DMS79 treated with DMSO at 0.1 percent for 48 hours (cell line): ENCODE data around the gene SIRT3.
"Not testable (repeated sequence)": the region's sequence is repeated elsewhere in the genome, so short reads cannot be mapped to it uniquely, and the experiment has no call there.

Experiments
- DNase-seq: peaks from one replicate; lab custom pipeline; 2025; lab: John Stamatoyannopoulos, UW

The SIRT3 gene

GRCh38 chr11:203056-203944, 32.8 kb downstream of the SIRT3 start:
- DNase-seq: no peak

DNA sequence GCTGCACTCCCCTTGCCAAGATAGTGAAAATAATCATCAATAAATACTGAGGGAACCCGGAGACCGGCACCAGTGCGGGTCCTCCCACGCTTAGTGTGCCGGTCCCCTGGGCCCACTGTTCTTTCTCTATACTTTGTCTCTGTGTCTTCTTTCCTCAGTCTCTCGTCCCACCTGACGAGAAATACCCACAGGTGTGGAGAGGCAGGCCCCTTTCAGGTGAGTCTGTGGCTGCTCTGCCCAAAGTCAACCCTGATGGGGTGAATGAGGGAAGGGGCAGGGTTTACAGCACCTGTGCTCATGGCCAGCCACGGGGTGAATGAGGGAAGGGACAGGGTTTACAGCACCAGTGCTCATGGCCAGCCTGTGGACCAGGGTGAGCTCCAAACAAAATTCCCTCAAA, 33.7 kb downstream of the SIRT3 start:
- no peak for DNase-seq

GRCh38 chr11:201966-202365, 34.2 kb downstream of the SIRT3 start:
- DNase-seq: no peak

- DNase-seq: no peak
Measured at GRCh38 chr11:200224-201003, 35.7 kb downstream of the SIRT3 start.

DNA sequence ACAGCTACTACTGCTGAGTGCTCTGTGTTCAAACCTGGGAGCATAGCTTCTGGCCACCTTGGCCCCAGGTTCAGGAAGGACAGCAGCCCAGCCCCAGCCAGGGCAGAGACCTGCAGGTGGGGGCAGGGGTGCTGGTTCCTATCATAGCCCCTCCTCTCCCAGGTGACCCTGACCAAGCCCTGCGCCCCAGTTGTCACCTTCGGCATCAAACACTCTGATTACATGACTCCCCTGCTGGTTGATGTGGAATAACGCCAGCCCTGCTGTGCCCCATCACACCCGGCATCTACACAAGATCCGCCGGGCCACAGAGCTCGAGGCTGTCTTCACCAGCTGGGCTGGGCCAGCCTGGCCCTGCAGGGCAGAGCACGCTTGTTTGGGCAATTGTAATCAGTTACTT, 36.4 kb downstream of the SIRT3 start:
- no peak for DNase-seq

DNA sequence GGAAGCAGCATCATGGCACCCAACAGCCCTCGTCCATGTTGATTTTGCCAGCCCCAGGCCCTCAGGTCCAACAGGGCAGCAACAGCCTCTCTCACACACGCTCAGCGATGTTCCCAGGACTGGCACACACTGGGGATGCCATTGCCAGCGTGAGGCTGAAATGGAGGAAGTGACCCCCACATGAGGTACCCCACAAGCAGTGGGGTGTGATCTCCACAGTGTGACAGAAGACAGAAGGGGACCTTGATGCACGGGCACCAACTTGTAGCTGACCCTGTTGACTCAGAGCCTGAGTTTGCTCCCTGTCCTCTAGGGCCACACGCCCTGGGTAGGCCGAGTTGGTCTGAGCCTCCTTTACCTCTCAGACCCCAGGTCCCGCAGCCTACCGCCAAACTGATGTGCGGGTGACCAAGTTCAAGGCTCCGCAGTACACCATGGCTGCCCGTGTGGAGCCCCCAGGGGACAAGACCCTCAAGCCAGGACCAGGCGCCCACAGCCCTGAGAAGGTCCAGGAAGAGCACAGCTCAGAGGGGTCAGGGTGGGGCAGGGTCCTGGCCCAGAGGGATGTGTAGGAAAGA, 37.0 kb downstream of the SIRT3 start:
- no peak for DNase-seq

- no peak for DNase-seq
Measured at GRCh38 chr11:198236-198806, 37.8 kb downstream of the SIRT3 start.

DNA sequence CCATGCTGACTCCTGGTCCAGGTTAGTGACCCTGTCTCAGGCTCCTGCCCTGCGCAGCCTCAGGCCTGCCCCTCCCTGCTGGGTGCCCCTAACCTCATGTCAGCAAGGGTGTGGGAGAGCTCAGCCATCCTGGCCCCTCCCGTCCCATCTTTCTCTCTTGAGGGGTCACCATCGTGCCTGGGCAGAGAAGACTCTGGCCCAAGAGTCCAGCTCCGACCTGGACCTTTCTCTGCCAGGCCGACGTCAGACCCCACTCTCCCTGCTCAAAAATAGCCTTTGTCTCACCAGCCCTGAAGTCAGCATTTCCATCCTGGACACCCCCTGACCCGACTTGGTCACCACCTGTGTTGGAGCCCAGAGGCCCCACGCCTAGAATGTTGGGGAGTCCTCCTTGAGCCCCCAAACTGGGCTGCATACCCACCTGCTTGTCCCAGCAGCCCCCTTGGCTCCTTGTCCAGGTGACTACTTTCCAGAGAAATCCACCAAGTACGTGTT, 38.4 kb downstream of the SIRT3 start:
- no peak for DNase-seq

DNA sequence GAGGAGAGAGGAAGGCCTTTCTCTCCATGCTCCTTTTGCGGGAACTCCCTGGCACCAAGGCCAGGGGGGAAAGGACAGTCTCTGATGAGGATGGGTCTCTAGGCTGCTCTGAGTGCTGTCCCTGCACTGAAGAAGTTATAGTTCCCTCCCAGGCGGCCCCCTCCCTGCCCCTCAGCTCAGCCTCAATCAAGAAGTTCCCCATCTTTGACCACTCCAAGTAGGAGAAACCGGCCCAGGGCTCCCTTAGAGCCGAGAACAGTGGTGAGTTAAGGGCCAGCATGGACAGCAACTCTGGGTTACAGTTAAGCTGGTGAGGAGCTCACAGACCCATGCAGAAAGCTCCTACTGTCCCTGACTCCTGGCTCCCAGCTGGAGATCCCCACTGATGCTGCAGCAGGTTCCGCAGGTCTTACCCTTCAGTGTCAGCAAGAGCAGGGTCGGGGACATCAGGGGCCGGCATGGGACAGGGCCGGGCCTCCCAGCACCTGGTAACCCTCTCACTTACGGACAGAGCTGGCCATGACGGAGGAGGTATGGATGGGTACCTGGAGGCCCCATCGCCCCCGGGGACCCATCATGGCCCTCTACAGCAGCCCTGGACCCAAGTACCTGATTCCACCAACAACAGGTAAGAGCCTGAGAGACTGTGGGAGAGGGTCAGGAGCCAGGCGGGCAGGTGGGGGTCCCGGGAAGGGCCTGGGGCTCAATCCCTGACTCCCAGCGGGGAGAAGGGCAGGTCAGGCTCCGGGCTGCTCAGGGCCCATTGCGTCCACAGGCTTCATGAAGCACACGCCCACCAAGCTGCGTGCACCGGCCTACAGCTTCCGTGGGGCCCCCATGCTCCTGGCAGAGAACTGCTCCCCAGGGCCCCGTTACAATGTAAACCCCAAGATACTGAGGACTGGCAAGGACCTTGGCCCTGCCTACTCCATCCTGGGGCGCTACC, 39.1 kb downstream of the SIRT3 start:
- DNase-seq: no peak

- not testable (repeated sequence) for DNase-seq
Measured at GRCh38 chr11:193481-193880, 42.7 kb downstream of the SIRT3 start.

GRCh38 chr11:192674-193128, 43.4 kb downstream of the SIRT3 start, which contains the start of gene SCGB1C1:
SCGB1C1 (plus strand) TSS chr11:193078; CDS start chr11:193100, 22 bp downstream.
- not testable (repeated sequence) for DNase-seq

DNA sequence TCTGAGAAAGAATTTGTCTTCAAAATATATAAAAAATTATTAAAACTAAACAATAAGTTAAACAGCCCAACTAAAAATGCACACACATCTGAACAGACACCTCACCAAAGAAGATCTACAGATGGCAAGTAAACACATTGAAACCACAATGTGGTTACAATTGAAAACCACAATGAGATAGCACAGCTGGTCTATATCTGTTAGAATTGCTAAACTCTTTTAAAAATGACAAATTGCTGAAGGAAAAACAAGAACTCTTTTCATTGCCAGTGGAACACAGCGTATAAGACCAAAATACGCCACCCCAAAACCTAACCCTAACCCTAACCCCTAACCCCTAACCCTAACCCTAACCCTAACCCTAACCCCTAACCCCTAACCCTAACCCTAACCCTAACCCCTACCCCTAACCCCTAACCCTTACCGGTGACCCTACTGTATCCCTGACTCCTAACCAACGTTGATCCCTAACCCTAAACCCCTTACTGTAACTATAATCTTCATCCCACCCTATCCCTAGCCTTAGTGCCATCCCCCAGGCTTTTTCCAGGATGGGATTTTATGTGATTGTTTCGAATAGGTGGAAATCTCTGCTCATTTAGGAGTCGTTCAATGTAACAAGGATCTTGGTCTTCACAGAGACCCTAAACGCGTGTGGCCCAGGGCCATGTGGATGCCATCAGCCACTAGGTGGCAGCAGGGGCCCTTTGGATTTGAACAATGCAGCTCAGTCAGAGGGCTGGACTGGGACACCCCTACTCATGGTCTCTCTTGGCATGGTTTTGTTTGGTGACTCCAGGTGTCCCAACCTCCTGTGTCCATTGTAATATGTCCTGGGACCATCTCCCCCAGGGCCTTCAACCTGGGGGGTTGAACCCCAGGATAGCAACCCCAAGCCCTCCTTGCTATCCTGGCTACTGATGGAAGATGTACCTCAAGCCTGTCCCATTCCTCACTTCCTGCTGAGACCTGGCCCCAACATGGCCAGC, 44.4 kb downstream of the SIRT3 start:
- not testable (repeated sequence) for DNase-seq

DNA sequence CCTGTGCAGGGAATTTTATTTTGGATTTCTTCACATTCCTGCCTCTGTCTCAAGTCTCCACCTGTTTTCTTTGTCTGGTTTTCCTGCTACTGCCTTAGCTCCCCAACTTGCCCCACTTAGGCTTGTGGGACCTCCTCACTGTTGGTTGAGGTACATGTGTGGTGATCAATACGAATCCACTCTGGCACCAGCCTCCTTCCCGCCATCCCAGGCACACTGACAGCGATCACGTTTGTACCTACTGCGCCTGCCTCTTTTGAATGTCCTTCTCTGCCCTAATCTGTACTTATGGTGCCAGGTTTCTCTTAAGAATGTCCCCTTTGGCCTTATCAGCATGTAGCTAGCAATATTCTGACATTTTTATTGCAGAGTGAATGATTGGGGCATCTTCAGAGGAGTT, 45.6 kb downstream of the SIRT3 start:
- not testable (repeated sequence) for DNase-seq

DNA sequence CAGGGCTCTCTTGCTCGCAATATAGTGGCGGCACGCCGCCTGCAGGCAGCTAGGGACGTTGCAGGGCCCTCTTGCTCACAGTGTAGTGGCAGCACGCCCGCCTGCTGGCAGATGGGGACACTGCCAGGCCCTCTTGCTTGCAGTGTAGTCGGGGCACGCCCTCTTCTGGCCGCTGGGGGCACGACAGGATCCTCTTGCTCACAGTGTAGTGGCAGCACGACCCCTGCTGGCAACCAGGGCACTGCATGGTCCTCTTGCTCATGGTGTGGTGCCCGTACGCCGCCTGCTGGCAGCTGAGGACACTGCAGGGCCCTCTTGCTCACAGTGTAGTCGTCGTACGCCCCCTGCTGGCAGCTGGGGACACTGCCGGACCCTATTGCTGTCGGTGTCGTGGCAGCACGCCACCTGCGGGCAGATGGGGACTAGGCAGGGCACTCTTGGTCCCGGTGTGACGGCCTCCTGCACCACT, 46.3 kb downstream of the SIRT3 start:
- not testable (repeated sequence) for DNase-seq

GRCh38 chr11:189200-189783, 46.9 kb downstream of the SIRT3 start:
- DNase-seq: not testable (repeated sequence)

- not testable (repeated sequence) for DNase-seq
Measured at GRCh38 chr11:180242-180641, 55.9 kb downstream of the SIRT3 start.
